Fibroblast of skin of abdomen (primary cell): Measurements from ENCODE around the gene HEATR3.
A peak's percentile ranks its signal among the peaks of the same experiment; 100 is the strongest.

ENCODE experiments used
- DNase-seq: peaks from one replicate; pipeline ENCODE4 v3.0.0-alpha.2; 2013

The HEATR3 gene

DNA sequence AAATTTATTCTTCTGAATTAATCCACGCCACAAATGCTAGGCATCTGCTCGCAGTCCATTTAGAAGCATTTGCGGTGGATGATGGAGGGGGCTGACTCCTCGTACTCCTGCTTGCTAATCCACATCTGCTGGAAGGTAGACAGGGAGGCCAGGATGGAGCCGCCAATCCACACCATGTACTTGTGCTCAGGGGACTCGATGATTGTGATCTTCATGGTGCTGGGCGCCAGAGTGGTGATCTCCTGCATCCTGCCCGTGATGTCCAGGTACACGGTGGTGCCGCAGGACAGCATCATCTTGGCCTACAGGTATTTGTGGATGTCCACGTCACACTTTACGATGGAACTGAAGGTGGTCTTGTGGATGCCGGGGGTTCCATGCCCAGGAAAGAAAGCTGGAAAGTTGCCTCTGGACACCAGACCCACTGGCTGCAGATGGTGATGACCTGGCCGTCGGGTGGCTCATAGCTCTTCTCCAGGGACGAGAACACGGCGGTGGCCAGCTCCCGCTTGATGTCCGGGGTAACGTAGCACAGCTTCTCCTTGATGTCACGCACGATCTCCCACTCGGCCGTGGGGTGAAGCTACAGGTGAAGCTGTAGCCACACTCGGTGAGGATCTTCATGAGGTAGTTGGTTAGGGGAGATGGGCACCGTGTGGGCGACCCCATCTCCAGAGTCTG is 7.5 kb upstream of the HEATR3 start:
- no peak for DNase-seq

DNA sequence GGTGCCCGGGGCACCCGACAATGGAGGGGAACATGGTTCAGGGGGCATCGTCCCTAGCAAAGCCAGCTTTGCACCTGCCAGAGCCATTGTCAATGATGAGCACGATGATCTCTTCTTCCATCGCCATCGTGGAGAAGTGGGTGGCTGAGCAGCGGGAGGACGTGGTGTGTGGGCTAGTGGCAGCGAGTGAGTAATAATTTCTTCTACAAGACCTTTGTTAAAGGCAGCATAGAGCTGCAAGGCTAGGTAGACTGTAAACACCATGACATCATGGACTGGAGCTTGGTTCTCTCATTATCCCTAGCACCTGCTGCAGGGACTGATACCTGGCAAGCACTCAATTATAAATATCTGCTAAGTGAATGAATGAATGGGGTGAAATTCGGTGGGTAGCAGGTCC is 6.7 kb upstream of the HEATR3 start:
- DNase-seq, result no peak

DNA sequence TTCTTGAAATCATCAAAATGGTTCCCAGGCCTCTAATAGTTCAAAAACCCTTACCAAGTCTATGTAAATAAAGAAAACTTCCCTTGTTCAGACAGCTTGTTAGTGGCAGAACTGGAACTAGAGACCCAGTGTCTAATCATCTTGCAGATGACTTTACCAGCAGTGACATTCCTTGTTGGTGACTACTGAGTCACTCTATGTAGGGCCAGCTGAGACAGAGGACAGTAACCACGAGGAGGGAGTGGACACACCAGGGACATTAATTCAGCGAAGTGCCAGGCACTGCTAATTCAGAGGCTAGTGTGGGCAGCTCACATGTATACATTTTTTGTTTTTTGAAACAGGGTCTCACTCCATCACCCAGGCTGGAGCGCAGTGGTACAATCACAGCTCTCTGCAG is 6.1 kb upstream of the HEATR3 start:
- DNase-seq, result no peak

DNA sequence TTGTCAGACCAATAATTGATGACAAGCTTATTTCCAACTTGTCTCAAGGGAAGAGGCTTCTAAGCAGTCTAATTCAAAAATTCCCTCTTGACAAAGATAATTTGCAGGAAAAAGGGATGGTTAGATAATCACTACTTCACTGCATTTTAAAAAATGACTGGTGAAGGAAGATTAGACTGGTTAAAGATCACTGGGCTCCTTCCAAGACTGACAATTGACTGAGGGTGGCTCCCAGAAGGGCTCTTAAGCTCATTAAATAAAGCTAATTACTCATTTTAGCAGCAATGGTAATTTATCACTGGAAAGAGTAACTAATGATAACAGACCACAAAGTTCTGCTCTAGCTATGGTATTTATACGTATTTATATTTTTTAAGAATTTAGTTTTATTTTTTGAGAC is 4.4 kb upstream of the HEATR3 start:
- no peak for DNase-seq

DNA sequence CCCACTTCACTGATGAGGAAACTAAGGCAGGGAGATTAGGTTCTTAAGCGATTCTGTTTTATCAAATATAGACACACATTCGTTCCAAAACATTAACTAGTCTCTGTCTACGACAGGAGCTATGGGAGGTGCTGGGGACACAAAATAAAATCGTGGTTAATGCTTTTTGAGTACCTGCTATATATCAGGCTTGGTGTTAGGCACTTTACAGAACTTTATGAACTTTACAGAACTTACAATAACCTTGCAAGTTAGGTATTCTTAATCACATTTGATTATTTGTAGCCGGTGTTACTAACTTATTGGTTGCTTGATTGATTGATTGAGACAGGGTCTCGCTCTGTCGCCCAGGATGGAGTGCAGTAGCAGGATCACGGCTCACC is 538 bp upstream of the HEATR3 start:
- no peak for DNase-seq

DNA sequence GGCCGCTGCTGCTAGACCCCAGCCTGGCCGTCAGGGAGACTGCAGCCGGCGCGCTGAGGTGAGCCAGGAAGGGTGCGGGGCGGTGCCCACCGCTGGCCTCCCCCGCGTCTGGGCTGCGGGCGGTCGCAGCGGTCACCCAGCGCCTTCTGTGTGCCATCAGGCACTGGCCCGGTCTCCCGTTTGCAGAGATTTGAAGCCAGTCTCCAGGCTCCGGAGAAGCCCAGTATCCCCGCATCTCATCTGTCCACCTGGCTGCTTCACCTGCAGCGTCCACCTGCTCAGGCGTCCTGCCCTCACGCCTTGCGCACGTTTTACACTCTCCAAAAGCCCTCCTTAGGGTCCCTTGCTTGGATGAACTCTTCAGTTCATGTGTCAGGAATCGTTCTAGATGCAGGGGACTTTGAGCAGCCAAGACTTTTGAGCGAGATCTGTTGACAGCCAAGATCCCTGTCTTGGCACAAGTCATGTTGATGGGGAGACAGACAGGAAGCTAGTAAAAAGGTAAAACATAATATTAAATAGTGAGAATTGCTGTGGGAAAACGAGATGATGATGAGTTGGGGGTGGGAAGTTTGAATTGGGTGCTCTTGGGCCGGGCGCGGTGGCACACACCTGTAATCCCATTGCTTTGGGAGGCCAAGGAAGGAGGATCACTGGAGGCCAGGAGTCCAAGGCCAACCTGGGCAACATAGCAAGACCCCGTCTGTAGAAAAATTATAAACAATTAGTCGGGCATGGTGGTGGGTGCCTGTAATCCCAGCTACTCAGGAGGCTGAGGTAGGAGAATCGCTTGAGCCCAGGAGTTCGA is 916 bp downstream of the HEATR3 start:
- no peak for DNase-seq

DNA sequence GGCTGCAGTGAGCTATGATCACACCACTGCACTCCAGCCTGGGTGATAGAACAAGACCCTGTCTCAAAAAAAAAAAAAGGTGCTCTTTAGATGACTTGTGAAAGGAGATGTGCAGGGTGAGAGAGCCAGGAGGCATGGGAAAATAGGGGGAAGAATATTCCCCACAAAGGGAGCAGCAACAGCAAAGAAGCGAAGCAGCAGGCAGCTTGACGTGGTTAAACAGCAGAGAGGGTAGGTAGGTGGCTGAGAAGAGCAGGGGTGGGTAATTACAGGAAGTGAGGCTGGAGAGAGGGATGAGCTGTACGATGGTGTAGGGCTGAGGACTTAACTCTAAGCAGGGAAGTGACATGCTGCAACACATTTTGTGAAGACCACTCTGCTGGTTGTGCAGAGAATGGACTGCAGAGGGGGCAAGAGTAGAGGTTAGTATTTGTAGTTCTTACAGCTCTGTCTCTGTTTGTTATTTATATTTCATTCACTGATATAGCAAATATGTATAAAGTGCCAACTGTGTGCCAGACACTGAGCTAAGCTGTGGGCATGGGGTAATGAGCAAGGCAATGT is 1.6 kb downstream of the HEATR3 start:
- peak; percentile 63 for DNase-seq

DNA sequence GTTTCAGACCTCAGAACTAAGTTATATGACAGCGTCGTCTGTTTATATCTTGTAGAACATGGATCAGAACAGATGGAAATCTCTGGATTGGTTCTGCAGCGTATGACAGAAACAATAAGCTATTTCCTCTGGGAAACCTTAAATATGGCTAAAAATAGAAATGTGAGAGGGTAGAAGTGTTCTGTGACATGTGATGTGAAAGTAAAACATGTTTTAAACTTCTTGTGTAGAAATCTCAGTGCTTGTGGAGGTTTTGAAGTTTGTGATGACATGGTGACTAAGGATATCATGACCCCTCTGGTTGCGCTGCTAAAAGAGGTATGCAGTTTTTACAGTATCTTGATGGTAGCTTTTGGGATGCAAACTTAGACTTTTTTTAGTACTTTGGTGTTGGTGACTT is 2.8 kb downstream of the HEATR3 start:
- peak; percentile 39 for DNase-seq

DNA sequence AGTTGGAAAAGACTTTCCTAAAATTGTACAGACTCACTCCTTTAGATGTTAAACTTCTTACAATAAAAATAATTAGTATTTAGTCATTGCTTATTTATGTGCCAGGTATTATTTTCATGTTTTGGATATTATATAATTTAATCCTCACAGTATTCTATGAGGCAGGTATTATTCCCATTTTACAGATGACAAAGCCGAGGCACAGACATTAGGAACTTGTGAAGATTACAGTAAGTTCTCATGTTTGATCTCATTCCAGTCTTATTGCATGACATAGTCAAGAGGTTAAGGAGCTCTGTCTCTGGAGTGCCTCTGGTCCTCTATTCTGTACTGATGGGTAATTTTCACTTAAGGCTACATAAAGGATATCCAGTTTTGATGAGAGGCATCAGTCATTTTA is 3.3 kb downstream of the HEATR3 start:
- no peak for DNase-seq

DNA sequence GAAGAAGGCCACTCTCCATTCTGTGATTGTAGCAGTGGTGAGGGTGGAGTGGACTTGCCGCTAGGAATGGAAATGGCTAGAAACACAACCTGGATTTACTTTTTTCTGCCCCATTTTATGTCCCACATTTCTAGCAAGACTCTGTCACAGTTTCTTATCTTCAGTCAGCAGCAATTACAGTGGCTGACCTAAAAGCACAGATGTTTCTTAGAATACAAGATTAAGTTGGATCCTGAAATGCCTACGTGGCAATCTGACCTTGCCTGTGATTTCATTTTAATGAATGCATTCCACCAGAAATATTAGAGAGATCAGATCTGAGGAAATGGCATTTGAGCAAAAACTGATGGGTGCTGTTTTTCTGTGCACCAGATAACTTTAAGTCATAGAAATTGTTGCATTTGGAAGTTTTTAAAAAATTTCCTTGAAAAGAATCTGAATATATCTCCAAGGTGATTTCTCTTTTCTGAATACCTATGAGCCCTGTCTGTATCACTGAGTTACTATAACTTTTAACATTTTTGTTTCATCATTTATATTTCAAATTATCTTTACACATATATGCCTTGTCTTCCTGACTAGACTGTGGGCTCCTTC is 5.4 kb downstream of the HEATR3 start:
- DNase-seq, result no peak

DNA sequence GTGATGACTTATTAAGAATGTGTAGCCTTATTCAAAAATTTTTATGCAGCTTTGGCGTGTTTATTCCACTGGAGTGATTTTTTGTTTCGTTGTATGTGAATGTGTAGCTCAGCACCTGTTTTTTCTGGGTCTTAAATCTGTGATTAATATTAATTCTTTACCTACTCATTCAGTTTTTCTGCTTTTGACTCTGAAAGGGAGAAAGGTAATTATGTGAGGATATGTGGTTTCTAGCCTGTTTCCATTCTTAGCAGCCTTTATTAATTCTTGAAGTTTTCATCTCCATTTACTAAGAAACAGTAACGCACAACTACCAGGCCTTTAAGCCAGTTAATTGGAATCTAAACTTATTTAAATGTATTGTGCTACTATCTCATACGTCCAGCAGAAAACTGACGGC is 7.0 kb downstream of the HEATR3 start:
- DNase-seq, result no peak

DNA sequence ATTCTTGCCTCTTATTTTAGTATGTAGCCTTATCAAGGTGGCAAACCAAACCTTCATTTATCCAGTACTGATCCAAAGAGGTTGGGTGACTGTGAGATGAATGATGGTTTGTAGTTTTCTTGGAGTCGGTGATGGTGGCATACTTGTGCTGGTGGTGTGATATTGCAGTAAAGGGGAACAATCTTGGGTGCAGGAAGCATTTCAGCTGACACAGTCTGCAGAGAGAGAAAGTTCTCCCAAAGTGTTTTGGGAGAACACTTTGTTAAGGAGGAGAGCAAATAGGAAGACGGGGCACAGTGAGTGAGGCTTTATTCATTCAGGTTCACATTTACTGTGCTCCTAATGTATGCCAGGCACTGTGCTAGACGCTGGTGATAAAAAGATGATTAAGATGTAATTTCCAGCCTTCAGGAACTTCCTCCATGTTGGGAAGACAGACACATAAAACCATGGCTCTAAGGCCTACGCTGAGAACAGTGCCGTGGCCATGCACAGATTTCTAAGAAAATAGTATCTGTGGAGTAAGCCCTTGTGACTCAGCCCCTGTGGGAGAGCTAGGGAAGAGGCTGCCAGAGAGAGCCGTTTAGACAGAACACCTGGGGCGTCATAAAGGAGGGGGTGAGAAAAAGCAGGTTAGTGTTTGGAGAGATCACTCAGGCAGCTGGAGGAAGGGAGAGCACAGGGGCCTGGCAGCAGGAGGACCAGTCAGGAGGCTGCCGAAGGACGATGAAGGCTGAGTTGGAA is 13.8 kb downstream of the HEATR3 start:
- DNase-seq, result no peak

DNA sequence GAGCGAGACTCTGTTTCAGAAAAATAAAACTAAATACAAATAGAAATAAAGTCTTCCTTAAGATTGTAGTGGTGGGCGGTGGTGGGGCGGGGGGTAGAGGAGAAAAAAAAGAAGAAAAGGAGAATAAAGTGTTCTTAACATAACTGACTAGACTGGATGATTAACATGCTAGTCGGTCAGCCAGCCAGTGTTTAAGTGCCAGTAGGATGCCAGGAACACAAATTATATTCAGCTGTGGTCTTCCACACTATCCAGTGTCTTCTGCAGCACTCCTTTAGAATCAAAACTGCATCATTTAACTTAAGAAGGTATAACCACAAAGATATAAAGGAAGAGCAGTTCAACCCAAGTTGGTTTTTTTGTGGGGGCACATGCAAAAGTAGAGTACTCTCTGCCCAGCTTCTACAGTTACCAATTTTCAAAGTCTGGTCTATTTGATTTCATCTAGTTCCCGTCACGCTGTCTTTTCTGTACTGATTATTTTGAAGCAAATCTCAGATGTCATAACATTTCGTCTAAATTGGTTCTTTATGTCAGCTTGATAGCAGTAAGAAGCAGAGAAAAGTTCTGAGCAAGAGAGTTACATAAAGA is 15.8 kb downstream of the HEATR3 start:
- no peak for DNase-seq

DNA sequence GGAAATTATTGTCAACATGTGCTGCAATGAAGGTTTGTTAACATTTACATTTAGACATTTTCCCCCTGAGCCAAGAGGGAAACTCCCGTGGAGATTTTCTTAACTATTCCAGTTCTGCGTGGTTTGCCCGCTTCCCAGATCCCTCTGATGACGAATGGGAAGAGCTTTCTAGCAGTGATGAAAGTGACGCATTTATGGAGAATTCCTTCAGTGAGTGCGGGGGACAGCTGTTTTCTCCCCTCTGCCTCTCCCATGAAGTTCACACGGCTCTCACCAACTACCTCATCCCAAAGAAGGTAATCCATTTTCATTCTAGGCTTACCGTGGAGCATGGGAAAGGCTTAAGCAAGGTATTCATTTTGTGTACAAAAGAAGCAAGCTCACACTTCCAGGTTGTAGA is 18.2 kb downstream of the HEATR3 start:
- peak; percentile 30 for DNase-seq

DNA sequence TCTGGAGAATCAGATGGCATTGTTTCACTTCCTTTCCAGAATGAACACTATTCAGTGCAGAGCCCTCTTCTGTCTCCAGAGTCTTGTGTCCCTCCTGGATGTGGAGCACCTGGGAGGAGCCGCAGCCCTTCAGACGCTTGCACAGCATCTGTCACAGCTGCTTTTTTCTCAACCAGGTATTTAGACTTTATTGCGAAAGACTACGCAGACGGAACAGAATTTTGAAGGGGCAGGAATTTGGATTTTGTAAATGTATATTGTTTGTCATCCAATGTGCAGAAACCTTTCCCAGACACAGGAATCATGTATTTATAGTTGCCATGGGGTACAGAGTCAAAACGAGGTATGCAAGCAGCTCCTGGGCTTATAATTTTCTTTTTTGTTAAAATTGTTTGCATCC is 20.4 kb downstream of the HEATR3 start:
- no peak for DNase-seq

DNA sequence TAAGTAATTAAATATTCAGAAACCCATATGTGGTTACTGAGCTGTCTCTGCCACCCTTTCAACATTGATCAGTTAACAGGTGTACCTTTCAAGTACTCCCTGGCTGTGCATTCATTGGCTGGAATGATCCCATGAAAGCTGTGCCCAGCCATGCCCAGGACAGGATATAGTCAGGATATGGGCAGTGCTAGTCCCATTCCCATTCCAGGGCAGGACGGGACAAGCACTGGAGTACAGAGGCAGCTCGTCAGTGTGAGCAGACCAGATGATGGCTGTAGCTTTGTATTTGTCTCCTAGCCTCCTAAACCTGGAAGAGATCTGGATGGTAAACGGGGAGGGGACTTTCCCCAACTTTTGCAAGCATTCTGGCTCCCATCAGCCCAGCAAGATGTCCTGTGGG is 22.5 kb downstream of the HEATR3 start:
- no peak for DNase-seq

DNA sequence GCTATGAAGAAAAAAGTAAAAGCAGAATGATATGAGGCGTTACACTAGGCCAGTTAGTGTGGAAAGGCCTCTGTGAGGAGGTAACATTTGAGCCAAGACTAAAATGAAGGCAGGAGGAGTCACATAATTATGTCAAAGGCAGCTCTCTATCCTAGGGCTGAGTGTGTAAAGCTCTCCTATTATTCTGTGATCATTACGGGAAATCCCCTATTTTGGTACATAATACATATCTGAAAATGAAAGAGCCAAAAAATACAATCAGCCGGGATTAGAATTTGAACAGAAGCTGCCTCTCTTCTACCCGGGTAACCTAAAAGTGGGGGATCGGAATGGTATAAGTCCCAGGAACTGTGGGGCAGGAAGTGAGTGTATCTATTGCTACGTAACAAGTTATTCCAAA is 27.1 kb downstream of the HEATR3 start:
- DNase-seq, result no peak

DNA sequence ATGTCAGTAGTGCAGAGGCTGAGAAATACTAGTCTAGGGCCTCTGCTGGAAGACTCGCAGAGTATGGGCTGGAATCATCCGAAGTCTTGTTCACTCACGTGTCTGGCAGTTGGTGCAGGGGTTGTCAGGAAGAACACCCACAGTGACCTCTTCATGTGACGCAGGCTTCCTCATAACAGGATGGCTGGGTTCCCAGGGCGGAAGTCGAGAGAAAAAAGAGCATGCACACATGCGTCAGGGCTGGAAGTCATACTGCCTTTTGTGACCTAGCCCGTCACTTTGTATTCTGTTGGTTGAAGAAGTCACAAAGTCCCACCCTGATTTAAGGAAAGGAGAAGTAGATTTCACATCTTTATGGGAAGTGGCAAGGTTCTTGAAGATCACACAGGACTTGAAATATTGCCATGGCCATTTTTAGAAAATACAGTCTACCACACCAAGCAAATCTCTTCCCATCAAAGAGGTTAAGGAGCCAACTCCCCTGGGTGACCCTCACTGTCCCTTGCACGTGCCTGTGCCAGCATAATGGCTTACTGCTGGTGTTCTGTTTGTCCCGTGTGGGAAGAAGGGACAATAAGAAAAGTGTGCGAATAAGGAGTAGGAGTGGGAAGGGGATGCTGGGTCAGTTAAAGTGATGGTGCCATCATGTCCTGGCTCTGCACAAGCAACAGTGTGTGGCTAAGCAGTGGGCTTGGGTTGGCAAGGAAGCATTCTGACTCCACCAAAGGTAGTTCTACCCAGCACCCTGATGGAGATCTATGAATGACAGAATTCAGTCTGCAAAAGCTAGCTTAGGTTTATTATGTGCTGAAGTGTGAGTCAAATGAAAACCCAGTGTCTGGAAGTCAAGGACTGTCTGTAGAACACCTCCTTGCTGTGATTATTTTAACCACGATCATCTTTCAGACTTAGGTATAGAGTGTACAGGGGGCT is 28.1 kb downstream of the HEATR3 start:
- peak; percentile 17 for DNase-seq

DNA sequence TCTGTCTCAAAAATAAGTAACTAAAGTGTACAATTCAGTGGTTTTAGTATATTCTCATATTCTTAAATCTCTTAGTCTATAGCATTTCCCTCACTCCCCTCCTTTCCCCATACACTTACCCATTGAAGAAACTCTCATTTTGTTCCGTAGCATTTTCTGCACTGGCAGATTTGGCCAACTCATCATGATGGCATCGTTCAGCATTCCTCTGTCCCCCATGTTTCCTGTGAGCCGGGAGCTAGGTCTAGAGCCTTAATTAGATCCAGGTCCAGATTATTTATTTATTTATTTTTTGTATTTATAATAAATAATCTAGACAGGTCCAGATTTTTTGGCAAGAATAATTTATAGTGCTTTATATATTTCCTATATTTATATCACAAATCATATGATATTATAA is 31.0 kb downstream of the HEATR3 start:
- peak; percentile 95 for DNase-seq

DNA sequence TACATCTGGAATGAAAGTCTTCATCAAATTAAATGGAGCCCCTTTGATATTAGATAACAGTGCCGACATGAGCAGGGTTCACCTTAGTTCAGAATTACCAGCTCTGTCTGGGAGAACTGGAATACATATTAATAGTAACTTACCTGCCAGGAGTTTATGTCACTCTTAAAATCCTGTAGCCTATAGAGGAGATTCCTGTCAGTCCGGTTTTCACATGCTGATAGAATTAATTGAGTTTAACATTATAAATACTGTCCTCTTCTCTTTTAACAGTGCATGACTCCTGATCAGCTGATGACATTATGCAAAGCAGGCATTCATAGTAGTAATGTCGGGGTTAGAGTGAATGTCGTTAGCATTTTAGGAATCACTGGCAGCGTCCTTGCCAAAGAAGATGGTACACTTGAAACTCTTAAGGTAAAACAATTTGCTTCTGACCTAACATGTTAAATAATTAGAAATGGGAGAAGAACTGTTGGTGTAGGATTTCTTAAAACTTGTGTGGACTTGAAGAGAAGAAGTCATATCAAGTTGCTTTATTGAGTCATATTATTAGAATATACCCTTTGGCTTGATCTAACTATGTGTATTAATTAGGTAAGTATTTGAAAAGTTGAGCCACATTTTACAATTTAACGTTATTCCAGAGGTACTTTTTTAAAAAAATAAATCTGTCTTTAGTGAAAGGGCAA is 34.3 kb downstream of the HEATR3 start:
- DNase-seq, result no peak
